ENCODE measurements around the gene PLCL2.

PLCL2 gene

GRCh38 chr3:17133632-17134545, 249.1 kb downstream of the PLCL2 start:
- Histone ChIP-seq H3K4me2 (ENCODE audit: low read depth, low read length, poor library complexity, severe bottlenecking) (no peak overlapping the region), H3K79me2 (ENCODE audit: insufficient read depth, low read length) (no peaks in the 10 kb centered on the region), H3K36me3 (ENCODE audit: low read length) (no peaks in the 10 kb centered on the region), H4K20me1 (ENCODE audit: low read depth, low read length) (no peaks in the 10 kb centered on the region), H3K9ac (ENCODE audit: low read length) (no peak overlapping the region), H3K4me3 (ENCODE audit: insufficient read depth, low read length, poor library complexity, severe bottlenecking) (no peak overlapping the region), H3K27ac (ENCODE audit: low read depth, low read length) (no peak overlapping the region), H3K9me2 (replicated peaks; ENCODE audit: insufficient read depth, low read length) (no peaks in the 10 kb centered on the region), H3K9me3 (ENCODE audit: insufficient read depth, low read length) (no peaks in the 10 kb centered on the region), H3F3A (ENCODE audit: insufficient read depth) (no peaks in the 10 kb centered on the region), H2AFZ (ENCODE audit: low read depth, low read length, severe bottlenecking) (no peak overlapping the region), H3K27me3 (ENCODE audit: low read length) (no peaks in the 10 kb centered on the region)
- TF ChIP-seq EZH2phosphoT487 (conservative IDR thresholded peaks at IDR 0.05; ENCODE audit: low read length) (no peak), CTCF (IDR thresholded peaks at IDR 0.05; ENCODE audit: insufficient read depth, low read length, poor library complexity, severe bottlenecking) (no peak)

GRCh38 chr3:17135696-17136095, 250.9 kb downstream of the PLCL2 start:
- H3K9me2 ChIP-seq (replicated peaks; ENCODE audit: insufficient read depth, low read length): no peaks in the 10 kb centered on the region
- H3K27me3 ChIP-seq (ENCODE audit: low read length): no peaks in the 10 kb centered on the region
- H3K4me3 ChIP-seq (ENCODE audit: insufficient read depth, low read length, poor library complexity, severe bottlenecking): no peak overlapping the region
- no peak overlapping the region for H3K27ac ChIP-seq (ENCODE audit: low read depth, low read length)
- no peak overlapping the region for H3K4me2 ChIP-seq (ENCODE audit: low read depth, low read length, poor library complexity, severe bottlenecking)
- no peaks in the 10 kb centered on the region for H3K36me3 ChIP-seq (ENCODE audit: low read length)
- H3K9me3 ChIP-seq (ENCODE audit: insufficient read depth, low read length): no peaks in the 10 kb centered on the region
- H3K79me2 ChIP-seq (ENCODE audit: insufficient read depth, low read length): no peaks in the 10 kb centered on the region
- TF ChIP-seq EZH2phosphoT487 (conservative IDR thresholded peaks at IDR 0.05; ENCODE audit: low read length) (no peak), CTCF (IDR thresholded peaks at IDR 0.05; ENCODE audit: insufficient read depth, low read length, poor library complexity, severe bottlenecking) (no peak)
- H3K9ac ChIP-seq (ENCODE audit: low read length): no peak overlapping the region
- H3F3A ChIP-seq (ENCODE audit: insufficient read depth): no peaks in the 10 kb centered on the region
- no peak overlapping the region for H2AFZ ChIP-seq (ENCODE audit: low read depth, low read length, severe bottlenecking)
- no peaks in the 10 kb centered on the region for H4K20me1 ChIP-seq (ENCODE audit: low read depth, low read length)

- Histone ChIP-seq H3F3A (ENCODE audit: insufficient read depth) (no peaks in the 10 kb centered on the region), H3K36me3 (ENCODE audit: low read length) (no peaks in the 10 kb centered on the region), H3K9me3 (ENCODE audit: insufficient read depth, low read length) (no peaks in the 10 kb centered on the region), H3K9me2 (replicated peaks; ENCODE audit: insufficient read depth, low read length) (no peaks in the 10 kb centered on the region), H3K27ac (ENCODE audit: low read depth, low read length) (no peak overlapping the region), H4K20me1 (ENCODE audit: low read depth, low read length) (no peaks in the 10 kb centered on the region), H3K79me2 (ENCODE audit: insufficient read depth, low read length) (no peaks in the 10 kb centered on the region), H3K4me3 (ENCODE audit: insufficient read depth, low read length, poor library complexity, severe bottlenecking) (no peak overlapping the region), H2AFZ (ENCODE audit: low read depth, low read length, severe bottlenecking) (no peak overlapping the region), H3K27me3 (ENCODE audit: low read length) (no peaks in the 10 kb centered on the region), H3K4me2 (ENCODE audit: low read depth, low read length, poor library complexity, severe bottlenecking) (no peak overlapping the region), H3K9ac (ENCODE audit: low read length) (no peak overlapping the region)
- TF ChIP-seq EZH2phosphoT487 (conservative IDR thresholded peaks at IDR 0.05; ENCODE audit: low read length) (no peak), CTCF (IDR thresholded peaks at IDR 0.05; ENCODE audit: insufficient read depth, low read length, poor library complexity, severe bottlenecking) (no peak)
Measured at GRCh38 chr3:17136136-17136721, 251.5 kb downstream of the PLCL2 start.

Data from SU-DHL-6 (cell line).